ENCODE data around the gene GSTM5.

The GSTM5 gene

DNA sequence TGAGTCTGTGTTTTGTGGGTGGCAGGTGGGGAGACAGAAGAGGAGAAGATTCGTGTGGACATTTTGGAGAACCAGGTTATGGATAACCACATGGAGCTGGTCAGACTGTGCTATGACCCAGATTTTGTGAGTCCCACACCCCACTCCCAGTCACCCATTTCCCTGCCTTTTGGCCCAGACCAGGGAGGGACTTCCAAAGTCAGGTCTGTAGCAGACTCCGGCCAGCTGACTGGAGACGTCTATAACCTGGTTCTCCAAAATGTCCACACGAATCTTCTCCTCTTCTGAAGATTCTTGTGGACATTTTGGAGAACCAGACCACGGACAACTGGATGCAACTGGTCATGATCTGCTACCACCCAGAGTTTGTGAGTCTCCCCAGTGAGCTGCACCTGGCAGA, 1.6 kb downstream of the GSTM5 start:
- TF ChIP-seq, protein P1, sequence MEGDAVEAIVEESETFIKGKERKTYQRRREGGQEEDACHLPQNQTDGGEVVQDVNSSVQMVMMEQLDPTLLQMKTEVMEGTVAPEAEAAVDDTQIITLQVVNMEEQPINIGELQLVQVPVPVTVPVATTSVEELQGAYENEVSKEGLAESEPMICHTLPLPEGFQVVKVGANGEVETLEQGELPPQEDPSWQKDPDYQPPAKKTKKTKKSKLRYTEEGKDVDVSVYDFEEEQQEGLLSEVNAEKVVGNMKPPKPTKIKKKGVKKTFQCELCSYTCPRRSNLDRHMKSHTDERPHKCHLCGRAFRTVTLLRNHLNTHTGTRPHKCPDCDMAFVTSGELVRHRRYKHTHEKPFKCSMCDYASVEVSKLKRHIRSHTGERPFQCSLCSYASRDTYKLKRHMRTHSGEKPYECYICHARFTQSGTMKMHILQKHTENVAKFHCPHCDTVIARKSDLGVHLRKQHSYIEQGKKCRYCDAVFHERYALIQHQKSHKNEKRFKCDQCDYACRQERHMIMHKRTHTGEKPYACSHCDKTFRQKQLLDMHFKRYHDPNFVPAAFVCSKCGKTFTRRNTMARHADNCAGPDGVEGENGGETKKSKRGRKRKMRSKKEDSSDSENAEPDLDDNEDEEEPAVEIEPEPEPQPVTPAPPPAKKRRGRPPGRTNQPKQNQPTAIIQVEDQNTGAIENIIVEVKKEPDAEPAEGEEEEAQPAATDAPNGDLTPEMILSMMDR (IDR thresholded peaks at IDR 0.05; ENCODE audit: low read length), result no peak
- no peak for TF ChIP-seq EZH2 (IDR thresholded peaks at IDR 0.05; ENCODE audit: borderline replicate concordance, low read length)
- no peak overlapping the region for H2AFZ ChIP-seq (ENCODE audit: low read length)

DNA sequence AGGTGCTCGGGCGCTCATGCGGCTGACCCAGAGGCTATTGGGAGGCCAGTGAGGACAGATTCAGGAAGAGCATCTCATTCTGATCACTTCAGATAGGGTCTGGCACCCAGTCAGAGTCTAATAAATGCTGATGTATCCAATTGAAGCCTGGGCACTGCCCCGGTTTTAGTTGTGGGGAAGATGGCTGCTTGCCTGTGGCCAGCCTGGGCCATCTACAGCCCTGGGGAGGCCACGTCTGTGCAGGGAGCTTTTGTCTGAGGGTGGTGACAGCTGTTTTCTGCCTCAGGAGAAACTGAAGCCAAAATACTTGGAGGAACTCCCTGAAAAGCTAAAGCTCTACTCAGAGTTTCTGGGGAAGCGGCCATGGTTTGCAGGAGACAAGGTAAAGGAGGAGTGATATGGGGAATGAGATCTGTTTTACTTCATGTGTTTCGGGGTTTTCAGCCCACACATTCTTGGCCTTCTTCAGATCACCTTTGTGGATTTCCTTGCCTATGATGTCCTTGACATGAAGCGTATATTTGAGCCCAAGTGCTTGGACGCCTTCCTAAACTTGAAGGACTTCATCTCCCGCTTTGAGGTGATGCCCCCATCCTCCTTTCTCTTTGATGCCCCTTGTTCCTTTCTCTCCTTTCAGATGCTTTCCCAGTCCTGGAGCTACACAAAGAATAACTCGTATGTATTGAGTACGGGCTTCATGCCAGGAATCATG, 2.8 kb downstream of the GSTM5 start:
- no peak overlapping the region for H3K27ac ChIP-seq (ENCODE audit: low read depth, low read length, poor library complexity, severe bottlenecking)
- H4K20me1 ChIP-seq (ENCODE audit: insufficient read depth, low read length), result no peaks in the 10 kb centered on the region
- H3K79me2 ChIP-seq (ENCODE audit: insufficient read depth, low read length), result no peaks in the 10 kb centered on the region
- no peaks in the 10 kb centered on the region for H3K36me3 ChIP-seq (ENCODE audit: insufficient read depth, low read length)
- H3K9me2 ChIP-seq (ENCODE audit: low read depth, low read length), result no peaks in the 10 kb centered on the region
- H3K9ac ChIP-seq (ENCODE audit: low read length), result no peak overlapping the region
- no peaks in the 10 kb centered on the region for H3K9me3 ChIP-seq (ENCODE audit: low read length)
- peaks cover 6% of the 10 kb centered on the region; the same call in 1 of the 2 replicates for H3K27me3 ChIP-seq (ENCODE audit: insufficient read depth, low read length)
- no peak overlapping the region for H2AFZ ChIP-seq (ENCODE audit: low read length)
- TF ChIP-seq EZH2 (IDR thresholded peaks at IDR 0.05; ENCODE audit: borderline replicate concordance, low read length), result no peak
- TF ChIP-seq, protein P1 (IDR thresholded peaks at IDR 0.05; ENCODE audit: low read length), result no peak
- H3K4me3 ChIP-seq (ENCODE audit: low read depth, low read length, poor library complexity, severe bottlenecking), result no peak overlapping the region
- H3F3A ChIP-seq (ENCODE audit: insufficient read depth, low read length), result no peaks in the 10 kb centered on the region
- no peaks in the 10 kb centered on the region for H3K4me1 ChIP-seq (ENCODE audit: insufficient read depth, low read length, severe bottlenecking)
- no peak overlapping the region for H3K4me2 ChIP-seq (ENCODE audit: low read length)

More for the DNA sequence above, 1.6 kb downstream of the GSTM5 start:
- no peaks in the 10 kb centered on the region for H3K9me3 ChIP-seq (ENCODE audit: low read length)
- H3K27me3 ChIP-seq (ENCODE audit: insufficient read depth, low read length), result peaks cover 6% of the 10 kb centered on the region; the same call in 1 of the 2 replicates
- H3K79me2 ChIP-seq (ENCODE audit: insufficient read depth, low read length), result no peaks in the 10 kb centered on the region
- no peaks in the 10 kb centered on the region for H3F3A ChIP-seq (ENCODE audit: insufficient read depth, low read length)
- no peaks in the 10 kb centered on the region for H3K4me1 ChIP-seq (ENCODE audit: insufficient read depth, low read length, severe bottlenecking)
- H3K4me3 ChIP-seq (ENCODE audit: low read depth, low read length, poor library complexity, severe bottlenecking), result no peak overlapping the region
- no peaks in the 10 kb centered on the region for H3K36me3 ChIP-seq (ENCODE audit: insufficient read depth, low read length)
- no peak overlapping the region for H3K27ac ChIP-seq (ENCODE audit: low read depth, low read length, poor library complexity, severe bottlenecking)
- H3K9ac ChIP-seq (ENCODE audit: low read length), result no peak overlapping the region
- no peaks in the 10 kb centered on the region for H3K9me2 ChIP-seq (ENCODE audit: low read depth, low read length)
- H4K20me1 ChIP-seq (ENCODE audit: insufficient read depth, low read length), result no peaks in the 10 kb centered on the region
- H3K4me2 ChIP-seq (ENCODE audit: low read length), result no peak overlapping the region

DNA sequence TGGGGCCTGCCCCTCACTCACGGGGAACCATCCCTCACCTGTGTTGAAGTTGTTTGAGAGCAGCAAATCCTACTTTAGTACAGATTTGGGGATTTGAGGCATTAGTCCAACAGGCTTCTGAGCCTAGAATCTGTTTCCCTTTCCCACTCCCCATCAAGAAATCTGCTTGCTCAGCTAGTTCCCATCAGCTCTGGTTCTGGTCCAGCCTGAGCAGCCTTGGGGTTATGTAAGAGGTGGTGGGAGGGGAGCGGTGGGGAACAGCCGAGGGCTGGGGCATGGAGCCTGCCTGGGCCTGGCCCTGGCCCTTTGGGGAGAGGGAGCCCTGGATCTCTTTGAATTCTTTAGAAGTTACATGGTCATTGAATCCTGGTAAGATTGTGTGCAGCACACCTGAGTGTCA, 4.1 kb downstream of the GSTM5 start:
- H3K27me3 ChIP-seq (ENCODE audit: insufficient read depth, low read length), result peaks cover 6% of the 10 kb centered on the region; the same call in 1 of the 2 replicates
- no peaks in the 10 kb centered on the region for H3F3A ChIP-seq (ENCODE audit: insufficient read depth, low read length)
- H3K4me2 ChIP-seq (ENCODE audit: low read length), result no peak overlapping the region
- no peaks in the 10 kb centered on the region for H3K9me2 ChIP-seq (ENCODE audit: low read depth, low read length)
- H3K9me3 ChIP-seq (ENCODE audit: low read length), result no peaks in the 10 kb centered on the region
- no peaks in the 10 kb centered on the region for H3K36me3 ChIP-seq (ENCODE audit: insufficient read depth, low read length)
- no peaks in the 10 kb centered on the region for H3K79me2 ChIP-seq (ENCODE audit: insufficient read depth, low read length)
- H3K9ac ChIP-seq (ENCODE audit: low read length), result no peak overlapping the region
- TF ChIP-seq, protein P1 (IDR thresholded peaks at IDR 0.05; ENCODE audit: low read length), result no peak
- TF ChIP-seq EZH2 (IDR thresholded peaks at IDR 0.05; ENCODE audit: borderline replicate concordance, low read length), result no peak
- no peak overlapping the region for H2AFZ ChIP-seq (ENCODE audit: low read length)
- H4K20me1 ChIP-seq (ENCODE audit: insufficient read depth, low read length), result no peaks in the 10 kb centered on the region
- no peak overlapping the region for H3K27ac ChIP-seq (ENCODE audit: low read depth, low read length, poor library complexity, severe bottlenecking)
- no peak overlapping the region for H3K4me3 ChIP-seq (ENCODE audit: low read depth, low read length, poor library complexity, severe bottlenecking)
- H3K4me1 ChIP-seq (ENCODE audit: insufficient read depth, low read length, severe bottlenecking), result no peaks in the 10 kb centered on the region

Data from OCI-LY1 (cell line).